ENCODE data around the gene PDIA3.
"Not testable (repeated sequence)": the region's sequence is repeated elsewhere in the genome, so short reads cannot be mapped to it uniquely, and the experiment has no call there.

PDIA3 gene

GRCh38 chr15:43776718-43777266, 30.6 kb downstream of the PDIA3 start, which contains the start of gene ELL3:
ELL3 (minus strand) TSS chr15:43776966; CDS start chr15:43776901, 65 bp downstream.
- DNase-seq: peak; percentile 73

GRCh38 chr15:43777267-43777914, 31.2 kb downstream of the PDIA3 start:
- DNase-seq: peak; percentile 85

- DNase-seq: no peak
Observed at GRCh38 chr15:43779016-43779415, 32.8 kb downstream of the PDIA3 start.

- DNase-seq: no peak
Observed at GRCh38 chr15:43789409-43789808, 43.2 kb downstream of the PDIA3 start.

GRCh38 chr15:43791993-43792760, 45.9 kb downstream of the PDIA3 start, which contains the start of gene SERF2:
SERF2 (plus strand) TSS chr15:43792320; CDS start chr15:43792377, 57 bp downstream.
- peak; percentile 98 for DNase-seq

- DNase-seq: peak; percentile 19
Observed at GRCh38 chr15:43792761-43793476, 46.7 kb downstream of the PDIA3 start.

- no peak for DNase-seq
Observed at GRCh38 chr15:43793647-43794046, 47.4 kb downstream of the PDIA3 start.

- DNase-seq: no peak
Observed at GRCh38 chr15:43794269-43795037, 48.2 kb downstream of the PDIA3 start.

- no peak for DNase-seq
Observed at GRCh38 chr15:43795197-43795596, 49.0 kb downstream of the PDIA3 start.

- DNase-seq: no peak
Observed at GRCh38 chr15:43795997-43796396, 49.8 kb downstream of the PDIA3 start.

GRCh38 chr15:43796566-43796965, 50.3 kb downstream of the PDIA3 start:
- no peak for DNase-seq

GRCh38 chr15:43799209-43799944, 53.1 kb downstream of the PDIA3 start:
- DNase-seq: no peak

- DNase-seq: no peak
Observed at GRCh38 chr15:43799945-43800285, 53.7 kb downstream of the PDIA3 start, which contains the start of gene SERINC4. SERINC4 (minus strand) TSS chr15:43800220; CDS start chr15:43799986, 234 bp downstream.

- peak; percentile 89 for DNase-seq
Observed at GRCh38 chr15:43800286-43801141, 54.3 kb downstream of the PDIA3 start, which contains the start of gene HYPK. HYPK (plus strand) TSS chr15:43800599; CDS start chr15:43800623, 24 bp downstream.

- not testable (repeated sequence) for DNase-seq
Observed at GRCh38 chr15:43802676-43803075, 56.4 kb downstream of the PDIA3 start.

GRCh38 chr15:43808435-43808950, 62.3 kb downstream of the PDIA3 start:
- DNase-seq: no peak

GRCh38 chr15:43808960-43809678, 62.9 kb downstream of the PDIA3 start:
- DNase-seq: no peak

GRCh38 chr15:43815064-43815463, 68.8 kb downstream of the PDIA3 start:
- not testable (repeated sequence) for DNase-seq

GRCh38 chr15:43821505-43821904, 75.3 kb downstream of the PDIA3 start:
- no peak for DNase-seq
